H1 (cell line): ENCODE data around the gene SPACA7. TPM values are rescaled to one million over a fixed set of nuclear protein-coding genes. Genes with fewer than 3 reads are reported as not detected.

Source experiments
- CTCF ChIA-PET: fragments of 300-600 bp; sonication (Branson Sonifier 250); formaldehyde crosslinking; loops from one replicate; lab custom pipeline; 2021; ENCODE audit not compliant: partially characterized antibody; lab: Charles Lee
- POLR2A ChIA-PET: fragments of 300-600 bp; sonication (Branson Sonifier 250); formaldehyde crosslinking; loops from one replicate; lab custom pipeline; 2021; ENCODE audit warnings: inconsistent platforms; ENCODE audit not compliant: partially characterized antibody; lab: Charles Lee
- DNase-seq, 2 experiments: peaks; one replicate each; pipeline versions ENCODE4 v3.0.0 to v3.0.0-alpha.2; 2010 to 2022; ENCODE audit warnings: low spot score in 2 of 2, low read depth in 1 of 2, mixed read lengths in 1 of 2
- FAIRE-seq: peaks from 2 replicates; lab custom pipeline; 2011; peaks lifted over from hg19 to GRCh38; lab: Jason Lieb, UNC
- H2AFZ ChIP-seq: 2 replicates; pipeline ENCODE4 v1.8.1; 2012; ENCODE audit warnings: low read length, inconsistent platforms
- H2AK5ac ChIP-seq: 2 replicates; pipeline ENCODE4 v1.6.1; 2013; ENCODE audit warnings: low read depth, low read length
- H2BK120ac ChIP-seq: replicated peaks from 2 replicates; pipeline ENCODE3; 2013; ENCODE audit warnings: low read depth, low read length, inconsistent platforms
- H2BK12ac ChIP-seq: 2 replicates; pipeline ENCODE4 v1.6.1; 2013; ENCODE audit warnings: low read depth, low read length
- H2BK15ac ChIP-seq: 2 replicates; pipeline ENCODE4 v1.6.1; 2013; ENCODE audit warnings: low read length
- H2BK20ac ChIP-seq: 2 replicates; pipeline ENCODE4 v1.6.1; 2013; ENCODE audit warnings: low read length
- H2BK5ac ChIP-seq: 2 replicates; pipeline ENCODE4 v1.6.1; 2013; ENCODE audit warnings: low read depth, low read length
- H3K14ac ChIP-seq: 2 replicates; pipeline ENCODE4 v1.6.1; 2013; ENCODE audit warnings: inconsistent platforms; ENCODE audit not compliant: insufficient read length
- H3K18ac ChIP-seq: 2 replicates; pipeline ENCODE4 v1.6.1; 2013; ENCODE audit warnings: low read length; ENCODE audit errors: extremely low read depth
- H3K23ac ChIP-seq: 2 replicates; pipeline ENCODE4 v1.6.1; 2013; ENCODE audit warnings: inconsistent platforms; ENCODE audit not compliant: insufficient read length
- H3K23me2 ChIP-seq: 2 replicates; pipeline ENCODE4 v1.6.1; 2013; ENCODE audit warnings: low read depth, low read length
- H3K27ac ChIP-seq: 2 replicates; pipeline ENCODE4 v1.6.1; 2011; ENCODE audit warnings: low read depth, low read length, inconsistent platforms
- H3K27me3 ChIP-seq, 4 experiments: replicated peaks in 1 of 4; 1 replicate in 1 of 4; 2 replicates in 3 of 4; pipeline versions ENCODE4 v1.6.1 to v1.8.1; 2011 to 2013; ENCODE audit warnings: low read length in 3 of 4, mild to moderate bottlenecking in 3 of 4, inconsistent platforms in 2 of 4, mixed read lengths in 2 of 4, moderate library complexity in 1 of 4; ENCODE audit not compliant: control insufficient read depth in 3 of 4, insufficient read depth in 3 of 4; ENCODE audit errors: extremely low read depth in 1 of 4
- H3K36me3 ChIP-seq, 4 experiments: 2 replicates each; pipeline versions ENCODE4 v1.6.1 to v1.8.1; 2011 to 2013; ENCODE audit warnings: mild to moderate bottlenecking in 4 of 4, low read length in 3 of 4, moderate library complexity in 2 of 4, control low read depth in 1 of 4, inconsistent platforms in 1 of 4; ENCODE audit not compliant: insufficient read depth in 4 of 4, control insufficient read depth in 2 of 4
- H3K4ac ChIP-seq: replicated peaks from 2 replicates; pipeline ENCODE3; 2013; ENCODE audit warnings: low read length, low read depth, mixed read lengths, inconsistent platforms; ENCODE audit not compliant: insufficient read length
- H3K4me1 ChIP-seq, 4 experiments: replicated peaks in 1 of 4; 1 replicate in 1 of 4; 2 replicates in 3 of 4; pipeline versions ENCODE4 v1.6.1 to v1.8.1; 2011 to 2013; ENCODE audit warnings: low read length in 3 of 4, inconsistent platforms in 2 of 4, mixed read lengths in 1 of 4; ENCODE audit not compliant: insufficient read depth in 4 of 4, control insufficient read depth in 3 of 4
- H3K4me2 ChIP-seq, 2 experiments: 2 replicates each; pipeline versions ENCODE4 v1.6.1 to v1.8.1; 2011 to 2013; ENCODE audit warnings: low read depth in 2 of 2, low read length in 2 of 2, control low read depth in 1 of 2, inconsistent platforms in 1 of 2, mild to moderate bottlenecking in 1 of 2; ENCODE audit not compliant: insufficient read depth in 1 of 2
- H3K4me3 ChIP-seq, 4 experiments: fragments of 200-600, 300-600 bp in 1 of 4; sonication (generic), shearing (Covaris generic), sonication (Bioruptor Twin) in 1 of 4; 2 replicates each; pipeline versions ENCODE4 v1.5.1 to v1.8.1; 2011 to 2016; ENCODE audit warnings: low read length in 4 of 4, low read depth in 3 of 4, control low read depth in 2 of 4, inconsistent platforms in 2 of 4, mild to moderate bottlenecking in 2 of 4, mixed read lengths in 1 of 4, moderate library complexity in 1 of 4; ENCODE audit not compliant: insufficient read depth in 2 of 4; ENCODE audit errors: extremely low read depth in 1 of 4
- H3K56ac ChIP-seq: replicated peaks from 2 replicates; pipeline ENCODE3; 2013; ENCODE audit warnings: low read depth, mild to moderate bottlenecking, mixed read lengths, low read length, inconsistent platforms; ENCODE audit not compliant: insufficient read length
- H3K79me1 ChIP-seq: 2 replicates; pipeline ENCODE4 v1.6.1; 2013; ENCODE audit warnings: low read depth, low read length, control low read depth
- H3K79me2 ChIP-seq, 2 experiments: 2 replicates each; pipeline versions ENCODE4 v1.6.1 to v1.8.1; 2012 to 2013; ENCODE audit warnings: low read length in 2 of 2, mild to moderate bottlenecking in 2 of 2, inconsistent platforms in 1 of 2; ENCODE audit not compliant: insufficient read depth in 2 of 2, control insufficient read depth in 1 of 2
- H3K9ac ChIP-seq, 4 experiments: replicated peaks in 1 of 4; 1 replicate in 1 of 4; 2 replicates in 3 of 4; pipeline versions ENCODE4 v1.6.1 to v1.8.1; 2011 to 2013; ENCODE audit warnings: low read depth in 3 of 4, low read length in 3 of 4, control low read depth in 2 of 4, mild to moderate bottlenecking in 2 of 4, moderate library complexity in 2 of 4, inconsistent platforms in 1 of 4; ENCODE audit errors: extremely low read depth in 1 of 4
- H3K9me3 ChIP-seq, 2 experiments: 2 replicates each; pipeline versions ENCODE4 v1.6.1 to v1.8.1; 2012 to 2013; ENCODE audit warnings: mild to moderate bottlenecking in 2 of 2, moderate library complexity in 2 of 2, control low read depth in 1 of 2, inconsistent platforms in 1 of 2, low read depth in 1 of 2, low read length in 1 of 2, mixed read lengths in 1 of 2; ENCODE audit not compliant: insufficient read depth in 2 of 2
- H4K20me1 ChIP-seq, 2 experiments: replicated peaks in 1 of 2; 2 replicates each; pipeline versions ENCODE3 to v1.8.1; 2011 to 2013; ENCODE audit warnings: inconsistent platforms in 2 of 2, low read length in 2 of 2, mild to moderate bottlenecking in 1 of 2; ENCODE audit not compliant: insufficient read depth in 2 of 2, control insufficient read depth in 1 of 2
- H4K5ac ChIP-seq: 2 replicates; pipeline ENCODE4 v1.6.1; 2013; ENCODE audit warnings: low read length, low read depth, mixed read lengths, inconsistent platforms; ENCODE audit not compliant: insufficient read length
- H4K8ac ChIP-seq: 2 replicates; pipeline ENCODE4 v1.8.0; 2013; ENCODE audit warnings: mild to moderate bottlenecking, moderate library complexity, low read length, inconsistent platforms; ENCODE audit not compliant: insufficient read depth; ENCODE audit errors: extremely low read depth
- H4K91ac ChIP-seq: replicated peaks from 2 replicates; pipeline ENCODE3; 2013; ENCODE audit warnings: low read length, mixed read lengths, inconsistent platforms; ENCODE audit not compliant: insufficient read length
- SP4 ChIP-seq: IDR thresholded peaks from 2 replicates; pipeline ENCODE4 v1.6.1; 2012; ENCODE audit warnings: low read length, inconsistent platforms
- WGBS, 2 experiments: shearing (Covaris generic) in 1 of 2; methylation state at CpG; one replicate each; pipeline versions ENCODE4 v1.1.6 to v1.1.7; 2013 to 2015; ENCODE audit warnings: low lambda C conversion rate in 2 of 2, mixed read lengths in 2 of 2, inconsistent platforms in 1 of 2, low coverage in 1 of 2, missing lambda C conversion rate in 1 of 2; ENCODE audit not compliant: insufficient replicate concordance in 2 of 2, insufficient coverage in 1 of 2, insufficient read length in 1 of 2; ENCODE audit errors: extremely low coverage in 1 of 2, missing lambda C conversion rate in 1 of 2; 5-methylcytosine and 5-hydroxymethylcytosine counted together
- polyA plus RNA-seq, 7 experiments: library from polyadenylated mRNA; depleted of rRNA in 3 of 7; stranded (reverse) in 5 of 7; unstranded in 2 of 7; fragments of >200 nt in 5 of 7; fragments of 200-250 nt in 2 of 7; gene quantifications; 1 replicate in 5 of 7; 2 replicates in 1 of 7; 4 replicates in 1 of 7; pipeline versions ENCODE4 v1.2.1 to v1.2.3, GENCODE V29; 2011 to 2013; ENCODE audit warnings: missing spikeins in 2 of 7, mixed read lengths in 2 of 7
- total RNA-seq: library from RNA; stranded (reverse); fragmentation: NEBNext Ultra II Directional; extraction: Animal tissue kit (Norgen Biotek cat#: 25700); gene quantifications from 2 replicates; pipeline ENCODE4 v1.2.1, GENCODE V29; 2021

The SPACA7 gene
- total and polyA plus RNA-seq, 2 of the 8 experiments (the other 6 are each of a cell fraction or from before 2014, with no cell fraction given): not detected

- Histone ChIP-seq H3K4me2 (peak overlapping the region in 1 of 2 experiments; percentile 66; a peak in 1 of 4 replicates), H3K23ac (no peak overlapping the region), H3K14ac (no peak overlapping the region), H4K20me1 (no peaks in the 10 kb centered on the region), H2BK20ac (no peak overlapping the region), H3K9ac (no peak overlapping the region), H4K8ac (no peak overlapping the region), H3K36me3 (no peaks in the 10 kb centered on the region), H3K56ac (no peak overlapping the region), H4K91ac (no peak overlapping the region), H2BK12ac (no peak overlapping the region), H3K27me3 (peaks cover 0 to 44% (median 34%) of the 10 kb centered on the region in 4 experiments; a peak in 6 of 7 replicates), H3K9me3 (no peaks in the 10 kb centered on the region; a peak in 1 of 4 replicates), H3K79me1 (no peaks in the 10 kb centered on the region), H4K5ac (no peak overlapping the region), H2AK5ac (no peak overlapping the region), H2BK120ac (no peak overlapping the region), H2BK5ac (no peak overlapping the region), H2AFZ (no peak overlapping the region), H3K4me1 (peaks cover 0 to 10% (median 6%) of the 10 kb centered on the region in 4 experiments; a peak in 3 of 7 replicates), H3K23me2 (peaks cover 6% of the 10 kb centered on the region; the same call in 1 of the 2 replicates), H3K4ac (no peak overlapping the region), H3K27ac (no peak overlapping the region), H3K4me3 (no peak overlapping the region; a peak in 1 of 8 replicates), H3K79me2 (no peaks in the 10 kb centered on the region), H3K18ac (no peak overlapping the region), H2BK15ac (no peak overlapping the region)
- ChIA-PET POLR2A (no interaction called here), CTCF (interaction anchor here (1.3 kb wide), 1 partner anchor 124 kb away, joined by 3 read pairs; no protein-coding TSS in a partner anchor)
- WGBS, 2 experiments: 84% methylated on average over 4 of the region's 19 CpGs; no CpG with 5 or more reads in 1 of the 2 experiments
- FAIRE-seq (no peak), DNase-seq (no peak)
- no peak for TF ChIP-seq SP4
These were observed 46.1 kb upstream of the SPACA7 start for GRCh38 chr13:112330066-112330465.
